NCI-H526 (cell line): Measurements from ENCODE around the gene CBFA2T3.

Experiments
- DNase-seq, 2 experiments: peaks; one replicate each; lab custom pipeline; 2025; lab: John Stamatoyannopoulos, UW

Gene CBFA2T3

GRCh38 chr16:88995746-88996535 is 18.9 kb upstream of the CBFA2T3 start:
- DNase-seq = no peak

- no peak for DNase-seq
Observed at GRCh38 chr16:88995194-88995593, 18.2 kb upstream of the CBFA2T3 start.

DNA sequence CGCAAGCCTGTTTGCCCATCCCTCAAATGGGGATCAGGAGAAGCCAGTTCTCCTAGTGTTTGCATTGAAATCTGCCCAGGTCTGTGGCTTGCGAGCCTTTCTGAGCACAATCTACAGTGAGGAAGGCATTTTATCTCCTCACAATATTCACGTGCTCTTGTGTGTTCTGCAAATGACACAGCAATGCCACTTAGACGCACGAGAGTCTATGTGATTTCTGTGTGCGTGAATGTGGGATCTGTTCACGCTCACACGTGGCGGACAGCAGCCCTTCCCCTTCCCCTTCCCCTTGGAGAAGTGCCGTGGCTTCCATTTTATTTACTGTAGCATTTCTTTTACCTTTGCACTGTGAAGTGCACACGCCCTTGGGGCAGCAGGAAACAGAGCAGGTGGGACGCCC is 17.7 kb upstream of the CBFA2T3 start:
- DNase-seq = no peak

- DNase-seq = no peak
Observed at GRCh38 chr16:88993946-88994600, 17.1 kb upstream of the CBFA2T3 start.

DNA sequence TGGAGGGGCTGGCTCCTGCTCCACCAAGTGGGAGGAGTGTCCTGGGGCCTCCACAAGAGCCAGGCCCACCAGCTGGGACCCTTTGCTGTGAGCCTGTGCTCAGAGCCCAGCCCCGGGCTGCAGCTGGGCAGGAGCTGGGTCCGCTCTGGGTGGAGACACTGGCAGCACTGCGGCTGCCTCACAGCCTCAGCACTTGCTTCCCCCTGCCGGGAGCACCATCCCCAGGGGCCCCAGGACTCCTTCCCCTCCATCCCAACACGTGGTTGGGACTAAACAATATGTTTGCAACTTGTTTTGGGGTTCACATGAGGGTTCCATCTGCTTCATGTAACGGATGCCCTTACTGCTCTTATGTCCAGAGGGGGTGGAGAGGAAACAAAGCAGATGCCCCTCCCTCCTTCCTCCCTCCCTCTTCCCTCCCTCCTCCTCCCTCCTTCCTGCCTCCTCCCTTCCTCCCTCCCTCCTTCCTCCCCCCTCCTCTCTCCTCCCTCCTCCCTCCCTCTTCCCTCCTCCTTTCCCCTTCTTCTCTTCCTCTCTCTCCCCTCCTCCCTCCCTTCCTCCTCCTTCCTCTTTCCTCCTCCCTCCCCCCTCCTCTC is 16.3 kb upstream of the CBFA2T3 start:
- peak in 1 of 2 experiments; percentile 26 for DNase-seq

DNA sequence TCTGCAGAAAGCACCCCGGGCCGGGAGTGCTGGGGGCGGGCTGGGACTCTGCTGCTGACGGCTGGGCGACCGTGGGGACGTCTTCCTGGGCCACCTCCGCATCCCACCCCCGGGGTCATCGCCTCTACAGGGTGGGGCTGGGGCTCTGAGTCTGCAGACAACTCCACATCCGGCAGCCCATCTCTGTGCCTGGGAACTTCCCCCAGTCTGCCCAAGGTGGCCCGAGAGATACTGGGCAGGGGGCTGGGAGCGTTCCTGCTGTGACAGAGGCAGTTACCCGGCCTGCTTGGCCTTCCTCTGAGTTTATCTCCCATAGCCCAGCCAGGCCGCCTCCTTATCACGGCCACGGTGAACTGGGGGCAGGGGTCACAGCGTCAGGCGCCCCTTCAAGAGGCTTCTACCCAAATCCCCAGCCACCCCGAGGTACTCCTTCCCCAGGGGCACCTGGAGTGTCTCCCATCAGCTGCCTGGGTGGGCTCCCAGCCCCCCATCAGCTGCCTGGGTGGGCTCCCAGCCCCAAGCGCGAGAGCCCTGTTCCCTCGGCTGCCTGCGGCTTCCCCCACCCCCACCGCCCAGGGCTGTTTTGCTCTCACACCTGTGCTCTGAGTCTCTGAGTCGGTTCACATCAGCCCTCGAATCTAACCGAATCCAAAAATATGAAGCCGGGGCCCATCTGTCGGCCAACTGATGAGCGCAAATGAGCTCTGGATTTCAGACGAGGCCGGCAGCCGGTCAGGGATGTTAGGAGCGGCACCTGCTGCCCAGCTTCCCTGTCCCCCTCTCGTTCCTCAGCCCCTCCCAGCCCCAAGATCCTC is 15.6 kb upstream of the CBFA2T3 start:
- no peak for DNase-seq

GRCh38 chr16:88991813-88992350 is 14.9 kb upstream of the CBFA2T3 start:
- peak in 1 of 2 experiments; percentile 15 for DNase-seq

- DNase-seq = no peak
Observed at GRCh38 chr16:88989852-88990547, 13.0 kb upstream of the CBFA2T3 start.

DNA sequence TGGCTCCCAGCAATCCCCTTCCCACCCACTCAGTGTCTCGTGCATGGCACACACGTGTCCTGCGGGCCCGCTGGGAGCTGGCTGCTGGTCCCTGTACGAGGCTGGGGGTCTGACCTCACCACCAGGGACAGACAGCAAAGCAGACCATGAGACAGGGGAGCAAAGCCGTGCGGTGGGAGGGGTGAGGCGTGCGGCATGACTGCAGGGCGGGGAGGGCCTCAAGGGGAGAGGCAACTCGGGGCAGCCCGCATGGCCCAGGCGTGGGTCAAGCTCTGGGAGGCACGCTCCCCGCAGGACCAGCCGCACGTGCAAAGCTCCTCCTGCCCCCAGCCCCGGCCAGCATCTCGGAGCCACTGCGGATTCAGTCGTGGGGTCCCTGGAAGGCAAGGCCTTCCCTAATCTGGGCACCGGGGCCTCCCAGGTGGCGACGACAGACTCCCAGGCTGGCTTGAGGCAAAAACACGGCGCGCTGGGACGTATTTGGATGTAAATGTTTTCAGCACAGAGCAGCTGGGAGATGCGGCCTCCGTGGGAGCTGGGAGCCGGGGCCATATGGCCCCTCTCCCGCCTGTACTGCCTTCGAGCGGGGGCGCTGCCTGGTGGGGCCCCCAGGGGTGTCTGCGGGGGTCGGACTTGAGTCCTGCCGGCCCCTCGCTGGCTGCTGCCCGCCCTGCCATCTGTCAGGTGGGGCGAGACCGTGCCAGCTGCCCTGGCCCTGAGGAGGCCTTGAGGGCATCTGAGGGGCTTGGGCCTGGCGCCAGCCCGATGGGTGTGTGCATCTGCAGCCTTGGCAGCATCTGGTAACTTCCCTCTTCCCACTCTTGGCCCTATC is 12.2 kb upstream of the CBFA2T3 start:
- DNase-seq = no peak

- no peak for DNase-seq
Observed at GRCh38 chr16:88985521-88985920, 8.5 kb upstream of the CBFA2T3 start.

- DNase-seq = no peak
Observed at GRCh38 chr16:88983771-88984687, 7.0 kb upstream of the CBFA2T3 start.

- DNase-seq = no peak
Observed at GRCh38 chr16:88983165-88983564, 6.2 kb upstream of the CBFA2T3 start.

DNA sequence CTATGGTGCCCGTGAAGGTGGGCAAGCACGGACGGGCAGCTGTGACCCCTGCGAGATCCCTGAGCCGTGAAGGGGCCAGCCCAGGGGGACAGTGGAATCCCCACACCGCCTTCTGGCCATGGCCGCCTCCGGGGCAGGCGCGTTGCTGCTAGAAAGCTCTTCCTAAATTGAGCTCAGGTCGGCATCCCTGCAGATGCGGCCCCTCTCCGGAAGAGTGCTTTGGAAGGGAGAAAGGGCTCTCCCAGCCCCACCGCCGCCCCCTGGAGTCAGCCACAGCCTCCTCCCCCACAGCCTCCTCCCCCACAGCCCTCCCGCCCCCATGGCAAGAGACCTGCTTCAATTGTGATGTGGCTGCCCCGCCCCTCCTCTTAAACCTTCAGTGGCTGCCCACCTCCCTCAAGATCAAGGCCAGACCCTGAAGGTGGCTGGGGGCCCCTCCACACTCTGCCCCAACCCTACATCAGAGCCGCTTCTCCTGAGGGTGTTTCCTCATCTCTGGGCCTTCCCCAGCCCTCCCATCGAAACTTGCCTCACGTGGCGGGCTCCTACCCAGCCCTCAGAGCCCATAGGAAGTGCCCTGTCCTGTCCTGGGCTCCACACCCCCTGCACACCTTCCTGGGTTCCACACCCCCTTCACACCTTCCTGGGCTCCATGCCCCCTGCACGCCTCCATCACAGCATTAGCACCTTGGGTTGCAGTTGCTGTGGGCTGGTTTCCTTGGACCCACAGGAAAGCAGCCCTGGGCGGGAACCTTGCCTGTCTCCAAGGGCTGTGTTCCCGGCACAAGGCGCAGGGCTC is 5.5 kb upstream of the CBFA2T3 start:
- DNase-seq = no peak

- no peak for DNase-seq
Observed at GRCh38 chr16:88979353-88980015, 2.5 kb upstream of the CBFA2T3 start.

- DNase-seq = no peak
Observed at GRCh38 chr16:88978608-88979346, 1.8 kb upstream of the CBFA2T3 start.

DNA sequence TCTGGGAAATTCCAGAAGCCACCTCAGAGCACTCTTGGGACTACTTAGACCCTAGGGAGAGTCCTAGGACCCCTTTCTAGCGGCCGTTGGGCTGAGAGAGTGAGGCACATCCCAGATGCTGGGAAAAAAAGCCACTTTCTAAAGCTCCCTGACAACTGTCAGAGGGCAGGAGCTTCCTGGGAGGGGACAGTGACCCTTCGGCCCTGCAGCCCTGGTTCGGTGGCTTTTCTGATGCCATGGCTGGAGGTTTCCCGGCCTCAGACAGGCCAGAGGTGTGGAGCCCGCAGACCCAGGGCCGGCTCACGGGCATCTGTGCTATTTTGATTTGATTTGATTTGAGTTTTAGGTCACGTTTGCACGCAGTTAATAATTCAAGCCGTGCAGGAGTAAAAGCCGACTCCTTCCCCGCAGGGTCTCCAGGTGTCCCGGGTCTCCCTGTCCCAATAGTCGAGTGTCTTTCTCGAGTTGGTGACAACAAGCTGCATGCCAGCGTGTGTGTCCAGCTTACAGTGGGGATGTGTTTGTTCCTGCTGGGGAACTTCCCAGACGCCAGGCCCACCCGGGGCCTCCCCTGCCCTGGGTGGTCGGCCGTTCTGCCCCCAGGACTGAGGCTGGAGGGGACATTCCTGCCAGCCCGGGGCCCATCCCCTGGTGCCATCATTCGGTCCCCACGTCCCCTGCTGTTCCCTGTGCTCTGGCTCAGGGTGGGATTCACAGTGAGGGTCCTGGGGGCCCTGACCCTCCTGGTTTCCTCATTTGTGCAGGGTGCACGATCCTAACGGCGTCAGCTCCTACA is 1.0 kb upstream of the CBFA2T3 start:
- no peak for DNase-seq
